CD4-positive, alpha-beta T cell treated with Interleukin-6 for 4 hours (primary cell): ENCODE data around the gene CSMD2.

Experiments
- DNase-seq: peaks from one replicate; pipeline ENCODE4 v3.0.0-alpha.2; 2020; ENCODE audit warnings: mixed read lengths

The CSMD2 gene

DNA sequence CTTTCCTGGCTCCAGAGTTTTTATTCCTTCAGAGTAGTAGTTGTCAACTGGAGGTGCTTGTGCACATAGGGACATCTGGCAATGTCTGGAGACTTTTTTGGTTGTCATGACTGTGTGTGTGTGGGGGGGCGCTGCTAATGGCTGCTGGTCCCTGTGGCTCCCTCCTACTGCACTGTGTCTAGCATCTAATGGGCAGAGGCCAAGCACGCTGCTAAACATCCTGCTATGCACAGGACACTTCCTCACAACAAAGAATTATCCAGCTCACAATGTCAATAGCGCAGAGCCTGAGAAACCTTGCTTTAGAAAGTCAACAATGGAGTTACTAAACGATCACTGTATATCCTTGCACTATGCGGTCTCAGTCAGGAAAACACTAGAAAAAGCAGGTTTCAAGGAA lies 320.9 kb downstream of the CSMD2 start:
- DNase-seq: no peak

DNA sequence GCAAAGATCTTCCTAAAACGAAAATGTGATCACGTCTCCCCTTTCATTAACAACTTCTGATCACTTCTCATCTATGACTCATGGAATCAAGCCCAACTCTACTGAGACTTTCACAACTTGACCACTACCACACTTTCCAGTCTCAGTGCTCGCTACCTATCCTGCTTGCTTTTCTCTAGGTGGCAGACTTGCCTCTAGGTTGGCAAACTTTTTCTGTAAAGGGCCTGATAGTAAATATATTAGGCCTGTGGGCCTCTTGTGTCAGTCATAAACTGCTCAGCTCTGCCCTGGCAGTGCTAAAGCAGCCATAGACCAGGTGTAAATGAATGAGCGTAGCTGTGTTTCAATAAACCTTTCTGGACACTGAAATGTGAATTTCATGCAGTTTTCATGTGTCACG lies 322.7 kb downstream of the CSMD2 start:
- no peak for DNase-seq

DNA sequence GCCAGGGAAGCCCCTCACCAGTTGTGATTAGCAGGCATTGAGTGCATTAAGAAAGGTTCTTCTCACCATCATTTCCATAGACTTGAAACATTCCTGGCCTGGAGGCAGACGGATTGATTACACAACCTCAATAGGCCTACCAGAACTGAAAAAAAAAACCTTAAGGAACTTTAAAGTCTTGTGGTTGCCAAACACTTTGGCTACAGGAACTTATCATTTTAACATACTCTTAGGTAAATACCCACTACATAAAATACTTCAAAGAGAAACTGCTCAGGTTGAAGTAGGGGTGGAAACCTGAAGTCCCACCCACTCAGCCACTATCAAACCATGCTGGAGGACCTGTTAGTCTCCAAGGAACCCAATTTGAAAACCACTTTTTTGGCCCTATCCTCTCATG lies 323.5 kb downstream of the CSMD2 start:
- no peak for DNase-seq

DNA sequence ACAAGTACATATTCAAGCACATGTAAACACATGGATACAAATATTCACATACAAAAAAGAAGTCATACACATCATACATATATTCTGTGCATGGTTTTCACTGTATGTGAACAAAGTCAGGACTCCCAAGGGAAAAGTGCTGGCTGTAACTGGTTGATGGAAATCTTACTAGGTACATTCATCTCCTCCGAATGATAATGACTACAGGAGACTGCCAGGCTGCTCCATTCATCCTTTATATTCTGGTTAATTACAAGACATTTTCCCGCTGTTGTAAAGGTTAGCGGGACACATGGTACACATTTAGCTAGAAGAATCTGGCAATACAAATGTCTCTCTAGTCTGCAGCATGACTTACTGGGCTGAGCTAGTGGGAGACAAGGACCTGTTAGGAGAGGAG lies 327.4 kb downstream of the CSMD2 start:
- no peak for DNase-seq

DNA sequence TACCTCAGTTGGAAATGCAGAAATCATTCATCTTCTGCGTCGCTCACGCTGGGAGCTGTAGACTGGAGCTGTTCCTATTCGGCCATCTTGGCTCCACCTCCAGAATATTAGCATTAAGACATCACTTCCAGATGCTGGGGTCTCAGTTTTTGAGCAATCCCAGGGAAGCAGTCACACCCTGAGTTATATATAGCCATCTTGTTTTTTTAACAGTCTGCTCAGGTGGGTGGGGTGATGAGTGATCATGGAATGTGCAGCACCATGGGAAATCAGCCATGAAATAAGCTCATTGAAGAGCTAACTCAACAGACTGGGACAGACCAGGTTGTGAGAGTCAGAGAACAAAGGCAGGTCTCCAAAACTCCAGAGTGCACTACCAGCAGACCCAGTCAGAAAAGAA lies 328.1 kb downstream of the CSMD2 start:
- DNase-seq: no peak

DNA sequence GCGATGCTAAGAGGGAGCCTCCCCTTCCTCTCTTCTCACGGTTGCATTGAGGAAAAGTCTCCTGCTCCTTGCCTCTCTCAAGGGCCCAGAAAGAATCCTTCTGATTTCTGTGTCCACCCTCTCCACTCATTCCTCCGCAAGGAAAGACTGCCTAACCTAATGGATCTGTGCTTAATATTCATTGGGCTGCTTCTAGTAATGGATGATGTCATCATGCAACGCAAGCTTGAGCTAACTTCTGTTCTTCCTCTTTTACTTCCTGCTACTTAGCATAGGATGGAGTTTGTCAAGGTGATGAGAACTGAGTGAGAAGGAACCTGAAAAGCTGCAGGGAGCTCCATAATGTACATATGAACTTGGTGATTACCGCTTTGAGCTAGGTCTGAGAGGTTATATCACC lies 336.4 kb downstream of the CSMD2 start:
- no peak for DNase-seq

DNA sequence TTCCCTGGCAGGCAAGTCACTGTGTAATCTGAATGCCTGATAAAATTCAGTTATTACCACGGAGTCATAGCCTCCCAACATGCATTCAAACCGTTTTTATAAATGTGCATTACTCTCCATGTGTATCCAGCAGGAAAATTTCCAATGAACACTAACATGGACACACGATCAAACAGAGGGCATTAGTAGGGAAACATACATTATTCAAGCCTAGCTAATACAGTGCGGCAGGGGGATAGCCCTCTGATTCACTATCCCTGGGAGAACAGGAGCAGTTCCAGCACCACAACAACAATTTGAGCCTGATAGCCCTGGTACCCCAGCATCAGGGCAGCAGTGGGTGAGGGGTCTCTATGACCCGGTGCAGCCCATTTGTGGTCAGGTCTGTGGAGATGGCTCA lies 337.0 kb downstream of the CSMD2 start:
- DNase-seq: no peak

DNA sequence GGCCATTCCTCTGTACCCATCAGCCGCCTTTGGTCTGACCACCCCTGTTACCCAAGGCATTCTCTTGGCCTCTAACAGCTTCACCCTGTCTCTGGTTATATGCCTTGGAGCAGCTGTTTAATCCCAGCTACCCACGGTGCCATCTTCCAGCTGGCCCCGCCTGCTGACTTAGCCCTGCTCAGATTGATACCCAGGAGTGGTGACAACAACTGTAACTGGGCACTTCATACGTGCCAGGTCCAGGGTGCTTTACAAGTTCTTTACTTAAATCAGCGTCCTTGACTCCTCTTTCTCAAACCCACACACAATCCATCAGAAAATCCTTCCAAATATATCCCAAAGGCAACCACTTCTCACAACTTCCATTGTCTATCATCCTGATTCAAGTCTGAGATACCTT lies 338.3 kb downstream of the CSMD2 start:
- no peak for DNase-seq

DNA sequence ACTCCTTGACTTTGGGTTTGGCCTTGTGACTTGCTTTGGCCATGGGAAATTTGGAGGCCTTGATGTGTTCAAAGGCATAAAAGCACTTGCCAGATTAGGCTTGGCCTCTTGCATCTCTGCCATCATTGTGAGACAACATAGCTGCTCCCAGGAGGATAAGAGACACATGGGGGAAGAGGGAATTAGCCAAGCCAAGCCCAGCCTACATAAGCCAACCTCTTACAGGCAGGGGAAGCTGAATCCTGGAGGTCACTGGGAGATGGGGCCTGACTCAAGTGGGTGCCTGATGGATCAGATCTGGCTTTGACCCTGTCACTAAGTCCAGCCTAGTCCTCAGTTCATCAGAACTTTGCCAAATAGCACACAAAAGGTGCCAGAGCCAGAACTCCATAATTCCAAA lies 338.7 kb downstream of the CSMD2 start:
- DNase-seq: no peak

DNA sequence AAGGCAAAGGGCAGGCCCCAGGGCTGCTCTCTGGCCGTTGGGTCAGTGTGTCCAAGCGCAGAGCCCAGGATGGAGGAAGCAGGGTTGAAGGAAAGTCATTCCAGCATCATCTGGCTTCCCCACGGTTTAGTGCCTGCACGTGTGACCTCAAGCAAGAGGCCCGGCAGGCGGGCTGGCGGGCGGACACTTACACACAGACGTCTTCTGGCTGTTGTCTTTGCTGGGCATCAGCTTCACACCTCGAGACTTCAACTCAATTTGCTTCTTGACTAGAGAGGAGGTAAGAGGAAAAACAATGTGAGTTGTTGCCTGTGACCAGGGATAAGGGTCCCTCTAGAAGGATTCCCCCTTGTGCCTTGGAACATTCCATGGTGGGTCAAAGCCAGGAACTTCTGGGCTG lies 339.5 kb downstream of the CSMD2 start:
- no peak for DNase-seq

DNA sequence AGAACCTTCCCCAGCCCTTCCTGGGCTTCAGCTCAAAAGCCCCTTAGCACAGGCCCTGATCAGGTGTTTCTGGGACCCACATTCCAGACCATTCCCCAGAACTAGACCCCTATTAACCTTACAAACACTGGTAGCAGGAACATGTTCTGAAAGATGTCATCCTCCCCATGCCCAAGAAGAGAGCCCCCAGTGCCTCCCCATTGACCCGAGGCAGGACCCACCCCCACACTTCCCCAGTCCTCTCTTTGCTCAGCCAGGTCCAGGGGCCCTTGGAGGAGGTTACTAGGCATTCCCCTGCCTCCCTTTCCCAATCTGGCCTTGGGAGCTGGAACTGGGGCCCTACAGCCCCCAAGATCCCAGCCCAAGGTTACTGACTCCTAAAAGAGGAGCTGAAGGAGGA lies 340.1 kb downstream of the CSMD2 start:
- DNase-seq: no peak

DNA sequence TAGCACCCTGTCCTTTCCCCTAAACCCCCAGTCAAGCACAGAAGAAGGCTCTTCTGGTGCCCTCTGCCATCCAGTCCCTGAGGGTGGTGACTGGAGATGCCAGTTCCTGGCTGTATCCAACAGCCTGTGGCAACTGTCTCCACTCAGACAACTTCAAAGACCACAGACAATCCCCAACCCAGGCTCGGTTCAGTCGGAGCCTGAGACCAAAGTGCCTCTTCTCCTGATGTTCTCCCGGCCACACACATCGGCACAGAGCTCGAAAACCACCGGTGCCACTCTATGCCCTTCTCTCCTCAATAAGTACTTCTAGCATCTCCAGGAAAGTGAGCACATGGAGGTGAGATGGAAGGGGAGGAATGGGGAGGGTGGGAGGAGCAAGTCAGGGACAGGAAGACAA lies 340.7 kb downstream of the CSMD2 start:
- no peak for DNase-seq

DNA sequence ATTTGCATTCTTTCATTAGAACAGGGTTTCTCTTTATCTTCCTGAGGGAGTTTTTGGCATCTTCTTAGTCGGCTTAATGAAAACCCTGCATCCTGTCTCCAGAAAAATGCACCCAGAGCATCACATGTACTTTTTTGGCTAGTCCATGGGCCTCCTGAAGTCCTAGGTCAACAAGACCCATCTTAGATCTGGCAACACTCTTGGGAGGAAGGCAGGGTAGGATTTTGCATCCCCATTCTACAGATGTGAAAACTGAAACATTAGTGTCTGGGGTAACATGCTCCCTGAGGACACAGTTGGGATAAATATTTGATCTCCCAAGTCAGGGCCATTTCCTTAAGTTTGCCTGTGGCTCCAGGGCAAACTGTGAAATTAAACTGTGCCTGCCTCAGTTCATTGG lies 341.2 kb downstream of the CSMD2 start:
- no peak for DNase-seq

DNA sequence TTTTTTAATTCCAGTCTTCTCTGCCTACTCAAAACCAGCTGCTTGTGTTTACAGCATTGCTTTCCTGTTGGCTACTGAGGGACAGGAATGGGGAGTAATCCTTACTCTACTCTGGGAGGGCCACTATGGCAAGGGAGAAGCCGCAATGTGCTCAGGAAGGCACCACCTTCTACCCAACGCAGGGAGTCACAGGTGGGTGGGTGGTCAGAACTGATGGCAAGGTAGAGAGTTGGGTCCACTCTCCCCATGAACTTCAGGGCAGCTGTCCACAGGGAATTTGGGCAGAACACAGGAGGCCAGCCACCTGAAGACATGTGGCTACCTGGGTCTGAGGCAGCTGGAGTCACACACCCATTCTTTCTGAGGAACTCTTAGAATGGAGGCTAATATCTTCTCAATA lies 341.6 kb downstream of the CSMD2 start:
- no peak for DNase-seq

DNA sequence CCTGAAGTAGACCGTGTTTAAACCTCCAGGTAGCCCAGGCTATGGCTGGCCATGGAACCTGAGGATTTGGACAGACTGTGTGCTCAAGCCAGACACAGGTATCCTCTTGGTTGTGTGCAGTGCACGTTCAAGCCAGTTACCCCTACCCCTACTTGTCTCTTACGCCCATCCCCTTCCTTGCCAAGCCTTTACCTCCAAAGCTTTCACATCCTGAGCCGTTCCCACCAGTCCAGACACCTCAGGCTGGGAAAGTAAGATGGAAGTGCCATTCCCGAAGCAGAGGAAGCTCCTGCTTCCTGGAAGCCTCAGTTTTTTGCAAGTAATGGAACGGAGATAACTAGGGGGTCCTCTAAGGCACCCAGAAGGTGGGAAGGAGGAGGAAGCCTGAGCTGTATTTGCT lies 342.6 kb downstream of the CSMD2 start:
- DNase-seq: no peak

DNA sequence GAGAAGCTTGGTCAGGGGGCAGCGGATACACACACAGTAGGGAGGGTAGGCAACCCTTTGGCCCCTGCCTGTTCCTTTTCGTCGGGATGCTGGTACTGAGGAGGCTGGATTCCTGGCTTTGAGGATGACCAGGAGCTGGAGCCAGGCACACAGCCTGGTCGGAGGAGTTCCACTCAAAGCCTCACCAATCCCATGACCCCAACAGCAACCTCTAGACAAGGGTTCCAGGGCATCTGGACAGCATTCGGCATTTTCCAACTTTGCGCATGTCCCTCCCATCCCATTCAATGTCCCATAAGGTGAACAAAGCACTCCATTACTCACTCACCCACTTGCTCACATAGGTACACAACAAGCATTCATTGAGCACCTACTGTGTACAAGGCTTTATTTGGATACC lies 343.7 kb downstream of the CSMD2 start:
- DNase-seq: no peak

DNA sequence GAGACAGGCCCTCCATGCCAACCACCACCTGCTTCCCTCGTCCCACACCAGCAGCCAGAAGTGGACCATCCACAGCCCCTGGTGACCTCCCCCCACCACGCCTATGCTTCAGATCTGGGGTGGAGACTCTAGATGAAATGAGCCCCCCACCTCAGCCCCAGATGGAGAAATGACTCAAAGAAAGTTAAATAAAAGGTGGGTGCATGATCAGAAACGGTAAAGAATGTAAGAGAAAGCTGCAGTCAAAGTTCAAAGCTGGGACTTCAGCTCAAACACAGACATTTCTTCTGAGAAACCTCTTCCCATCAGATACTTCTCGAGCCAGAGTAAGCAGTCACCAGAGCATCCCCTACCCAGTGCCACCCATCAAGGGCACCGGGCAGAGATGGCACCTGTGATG lies 344.2 kb downstream of the CSMD2 start:
- no peak for DNase-seq

DNA sequence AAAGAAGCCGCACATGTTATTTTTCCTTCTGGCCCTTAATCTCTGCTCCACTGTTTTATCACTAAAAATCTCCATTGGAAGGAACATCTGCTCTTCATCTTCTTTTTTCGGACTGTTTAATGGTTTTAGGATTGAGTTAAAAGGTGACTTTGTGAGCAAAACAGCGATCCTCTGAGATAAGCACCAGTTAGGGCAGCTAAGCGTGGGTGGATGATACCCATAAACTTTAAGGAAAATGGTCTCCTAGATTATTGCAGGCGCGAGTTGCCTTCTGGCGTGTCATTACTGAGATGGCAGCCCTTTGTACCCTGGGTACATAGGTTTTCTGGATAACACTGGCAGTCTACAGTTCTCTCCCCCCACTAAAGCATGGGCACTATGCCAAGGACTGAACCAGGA lies 345.1 kb downstream of the CSMD2 start:
- no peak for DNase-seq

DNA sequence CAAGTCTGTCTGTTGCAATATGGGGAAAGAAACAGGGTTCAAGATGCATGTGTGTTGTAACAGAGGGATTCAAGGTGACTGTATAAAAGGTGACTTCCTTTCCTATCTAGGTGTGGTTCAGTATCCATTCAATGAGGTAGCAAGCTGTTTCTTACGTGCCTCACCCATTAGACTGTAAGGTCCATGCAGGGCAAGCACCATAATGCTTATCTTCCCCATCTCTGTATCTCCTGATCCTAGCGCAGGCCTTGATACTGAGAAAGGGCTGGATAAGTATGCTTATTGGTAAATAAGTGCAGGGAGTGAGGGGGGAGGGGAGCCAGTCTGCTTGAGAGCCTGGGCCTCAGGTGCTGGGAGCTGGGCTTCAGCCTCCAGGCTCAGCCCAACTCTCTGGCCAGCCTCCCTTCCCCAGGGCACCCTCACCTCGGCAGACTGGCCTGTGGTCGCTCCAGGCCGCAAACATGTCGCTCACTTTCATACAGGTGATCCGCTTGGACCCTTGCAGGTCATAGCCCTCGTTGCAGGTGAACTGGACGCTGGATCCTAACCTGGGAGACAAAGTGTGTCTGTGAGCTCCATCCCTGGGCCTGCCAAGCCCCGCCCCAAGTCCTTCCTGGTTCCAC lies 345.6 kb downstream of the CSMD2 start:
- DNase-seq: no peak

DNA sequence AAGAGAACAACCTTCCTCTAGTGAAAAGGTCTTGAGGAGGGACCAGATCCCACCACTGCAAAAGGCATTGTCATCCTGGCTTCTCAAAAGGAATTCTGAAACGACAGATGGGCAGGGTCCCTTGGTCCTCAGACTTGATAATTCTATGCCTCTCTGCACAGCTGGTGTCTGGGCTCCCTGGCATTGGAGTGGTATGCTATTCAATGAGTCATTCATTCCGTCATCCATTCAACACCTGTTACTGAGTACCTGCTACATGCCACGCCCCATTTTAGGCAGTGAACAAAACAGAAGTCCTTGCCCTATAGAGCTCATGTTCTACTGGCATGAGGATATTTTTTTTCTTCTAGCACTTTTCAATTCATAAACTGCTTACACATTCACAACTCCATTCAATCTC lies 347.0 kb downstream of the CSMD2 start:
- DNase-seq: no peak

DNA sequence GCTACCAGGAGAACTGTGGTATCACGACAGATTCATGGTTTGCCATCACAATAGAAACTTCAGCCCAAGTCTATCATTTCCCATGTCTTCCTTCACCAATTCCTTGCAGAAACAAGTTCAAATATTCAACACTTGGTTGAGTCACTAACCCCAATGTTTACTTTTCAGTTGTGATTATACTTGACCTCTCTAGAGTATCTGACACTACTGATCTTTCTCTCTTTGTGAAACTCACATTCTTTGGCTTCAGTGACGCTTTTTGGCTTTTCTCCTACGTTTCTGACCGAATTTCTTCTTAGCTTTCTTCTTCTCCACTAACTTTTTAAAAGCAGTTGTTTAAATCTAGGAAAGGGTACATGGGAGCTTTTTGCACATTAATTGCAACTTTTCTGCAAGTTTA lies 350.0 kb downstream of the CSMD2 start:
- DNase-seq: no peak

DNA sequence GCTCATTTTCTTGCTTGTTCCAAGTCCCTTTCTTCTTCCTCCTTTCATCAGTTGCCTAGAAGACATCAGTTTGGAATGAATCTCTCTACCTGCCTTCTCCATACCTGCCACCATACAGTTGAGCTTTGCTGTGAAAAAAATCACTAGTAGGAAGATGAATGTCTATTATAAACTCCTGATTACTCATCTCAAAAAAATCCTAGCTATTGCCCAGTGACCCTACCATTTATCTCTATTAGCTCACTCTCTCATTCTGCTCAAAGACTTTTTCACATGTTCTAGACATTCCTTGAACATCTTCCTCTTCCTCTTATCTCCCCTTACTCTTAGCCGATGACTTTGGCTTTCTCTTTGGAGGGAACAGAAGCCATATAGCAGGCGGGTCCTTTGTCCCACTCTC lies 350.9 kb downstream of the CSMD2 start:
- DNase-seq: no peak

DNA sequence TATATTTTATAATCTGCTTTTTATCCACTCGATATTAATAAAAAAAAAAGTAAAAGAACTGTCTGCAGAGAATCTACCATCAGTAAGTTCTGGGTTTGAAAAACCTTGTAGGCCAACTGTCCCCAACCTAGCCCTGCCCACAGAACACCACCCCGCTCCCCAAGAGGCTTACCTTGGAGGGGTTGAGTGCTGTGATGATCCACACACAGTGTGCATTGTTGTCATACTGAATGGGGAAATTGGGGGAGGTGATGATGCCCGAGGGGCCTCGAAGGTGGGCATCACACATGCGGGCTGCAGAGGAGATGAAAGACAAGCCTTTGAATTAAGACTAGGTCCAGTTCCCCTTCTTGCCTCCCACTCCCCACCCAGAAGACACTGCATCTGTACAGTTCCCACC lies 354.5 kb downstream of the CSMD2 start:
- no peak for DNase-seq

DNA sequence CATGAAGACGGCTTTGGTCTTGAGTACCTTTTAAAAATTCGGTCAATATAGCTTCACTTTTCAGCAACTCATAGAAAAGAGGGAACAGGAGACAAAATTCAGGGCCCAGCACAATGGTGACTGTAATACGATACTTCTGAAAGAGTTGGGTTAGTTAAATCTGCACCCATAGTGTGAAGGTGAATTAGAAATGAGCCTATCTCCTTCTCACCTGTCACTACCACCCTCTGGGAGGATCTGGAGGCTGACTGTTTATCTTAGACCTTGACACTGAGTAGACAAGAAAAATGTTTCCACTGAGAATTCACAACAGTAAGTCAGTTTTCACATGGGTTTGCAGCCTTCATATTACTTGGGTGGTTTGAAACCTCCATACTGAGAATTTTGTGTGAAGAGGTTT lies 359.0 kb downstream of the CSMD2 start:
- no peak for DNase-seq

DNA sequence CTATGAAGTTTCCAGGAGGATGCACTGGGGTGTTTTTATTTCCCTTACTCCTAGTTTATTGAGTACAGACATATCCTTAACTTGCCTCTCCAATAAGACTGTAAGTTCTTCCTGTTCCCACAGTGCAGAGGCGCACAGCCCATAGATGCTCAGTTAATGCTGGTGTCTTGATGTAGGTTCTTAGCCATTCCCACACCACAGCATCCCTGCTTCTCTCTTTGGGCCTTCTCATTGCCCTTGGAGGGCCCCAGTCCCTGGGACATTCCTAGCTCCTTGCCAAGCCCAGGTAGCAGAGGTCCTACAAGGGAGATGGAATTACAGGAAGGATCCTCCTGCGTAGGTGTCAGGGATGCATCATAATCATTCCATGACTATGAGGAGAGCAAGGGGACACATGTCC lies 362.8 kb downstream of the CSMD2 start:
- no peak for DNase-seq

DNA sequence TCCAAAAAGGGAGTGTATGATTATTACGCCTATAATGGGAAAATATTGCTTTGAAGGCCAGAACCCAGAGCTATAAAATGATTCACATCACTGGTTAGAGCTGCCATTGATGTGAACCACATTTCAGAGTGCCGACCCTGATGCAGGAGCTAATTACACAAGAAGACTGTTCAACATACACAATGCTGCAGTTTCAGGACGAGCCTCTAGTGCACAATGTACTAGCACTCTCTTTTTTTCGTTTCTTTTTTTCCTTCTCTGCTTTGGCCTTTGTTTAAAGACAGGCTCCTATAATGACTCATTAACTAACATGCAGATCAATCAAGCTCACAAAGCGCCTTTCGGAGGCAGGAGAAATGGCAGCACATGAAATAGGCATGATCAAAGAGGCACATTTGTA lies 367.2 kb downstream of the CSMD2 start:
- no peak for DNase-seq
